H1 (cell line): ENCODE results near the gene PRKAR1B. TPM values are rescaled to one million over a fixed set of nuclear protein-coding genes. Genes with fewer than 3 reads are reported as not detected.

Source experiments
- CTCF ChIA-PET: fragments of 300-600 bp; sonication (Branson Sonifier 250); formaldehyde crosslinking; loops from one replicate; lab custom pipeline; 2021; ENCODE audit not compliant: partially characterized antibody; lab: Charles Lee
- POLR2A ChIA-PET: fragments of 300-600 bp; sonication (Branson Sonifier 250); formaldehyde crosslinking; loops from one replicate; lab custom pipeline; 2021; ENCODE audit warnings: inconsistent platforms; ENCODE audit not compliant: partially characterized antibody; lab: Charles Lee
- DNase-seq, 2 experiments: peaks; one replicate each; pipeline versions ENCODE4 v3.0.0 to v3.0.0-alpha.2; 2010 to 2022; ENCODE audit warnings: low spot score in 2 of 2, low read depth in 1 of 2, mixed read lengths in 1 of 2
- FAIRE-seq: peaks from 2 replicates; lab custom pipeline; 2011; peaks lifted over from hg19 to GRCh38; lab: Jason Lieb, UNC
- H2AFZ ChIP-seq: 2 replicates; pipeline ENCODE4 v1.8.1; 2012; ENCODE audit warnings: low read length, inconsistent platforms
- H2AK5ac ChIP-seq: 2 replicates; pipeline ENCODE4 v1.6.1; 2013; ENCODE audit warnings: low read depth, low read length
- H2BK120ac ChIP-seq: replicated peaks from 2 replicates; pipeline ENCODE3; 2013; ENCODE audit warnings: low read depth, low read length, inconsistent platforms
- H2BK12ac ChIP-seq: 2 replicates; pipeline ENCODE4 v1.6.1; 2013; ENCODE audit warnings: low read depth, low read length
- H2BK15ac ChIP-seq: 2 replicates; pipeline ENCODE4 v1.6.1; 2013; ENCODE audit warnings: low read length
- H2BK20ac ChIP-seq: 2 replicates; pipeline ENCODE4 v1.6.1; 2013; ENCODE audit warnings: low read length
- H2BK5ac ChIP-seq: 2 replicates; pipeline ENCODE4 v1.6.1; 2013; ENCODE audit warnings: low read depth, low read length
- H3K14ac ChIP-seq: 2 replicates; pipeline ENCODE4 v1.6.1; 2013; ENCODE audit warnings: inconsistent platforms; ENCODE audit not compliant: insufficient read length
- H3K18ac ChIP-seq: 2 replicates; pipeline ENCODE4 v1.6.1; 2013; ENCODE audit warnings: low read length; ENCODE audit errors: extremely low read depth
- H3K23ac ChIP-seq: 2 replicates; pipeline ENCODE4 v1.6.1; 2013; ENCODE audit warnings: inconsistent platforms; ENCODE audit not compliant: insufficient read length
- H3K23me2 ChIP-seq: 2 replicates; pipeline ENCODE4 v1.6.1; 2013; ENCODE audit warnings: low read depth, low read length
- H3K27ac ChIP-seq: 2 replicates; pipeline ENCODE4 v1.6.1; 2011; ENCODE audit warnings: low read depth, low read length, inconsistent platforms
- H3K27me3 ChIP-seq, 4 experiments: replicated peaks in 1 of 4; 1 replicate in 1 of 4; 2 replicates in 3 of 4; pipeline versions ENCODE4 v1.6.1 to v1.8.1; 2011 to 2013; ENCODE audit warnings: low read length in 3 of 4, mild to moderate bottlenecking in 3 of 4, inconsistent platforms in 2 of 4, mixed read lengths in 2 of 4, moderate library complexity in 1 of 4; ENCODE audit not compliant: control insufficient read depth in 3 of 4, insufficient read depth in 3 of 4; ENCODE audit errors: extremely low read depth in 1 of 4
- H3K36me3 ChIP-seq, 4 experiments: 2 replicates each; pipeline versions ENCODE4 v1.6.1 to v1.8.1; 2011 to 2013; ENCODE audit warnings: mild to moderate bottlenecking in 4 of 4, low read length in 3 of 4, moderate library complexity in 2 of 4, control low read depth in 1 of 4, inconsistent platforms in 1 of 4; ENCODE audit not compliant: insufficient read depth in 4 of 4, control insufficient read depth in 2 of 4
- H3K4ac ChIP-seq: replicated peaks from 2 replicates; pipeline ENCODE3; 2013; ENCODE audit warnings: low read length, low read depth, mixed read lengths, inconsistent platforms; ENCODE audit not compliant: insufficient read length
- H3K4me1 ChIP-seq, 4 experiments: replicated peaks in 1 of 4; 1 replicate in 1 of 4; 2 replicates in 3 of 4; pipeline versions ENCODE4 v1.6.1 to v1.8.1; 2011 to 2013; ENCODE audit warnings: low read length in 3 of 4, inconsistent platforms in 2 of 4, mixed read lengths in 1 of 4; ENCODE audit not compliant: insufficient read depth in 4 of 4, control insufficient read depth in 3 of 4
- H3K4me2 ChIP-seq, 2 experiments: 2 replicates each; pipeline versions ENCODE4 v1.6.1 to v1.8.1; 2011 to 2013; ENCODE audit warnings: low read depth in 2 of 2, low read length in 2 of 2, control low read depth in 1 of 2, inconsistent platforms in 1 of 2, mild to moderate bottlenecking in 1 of 2; ENCODE audit not compliant: insufficient read depth in 1 of 2
- H3K4me3 ChIP-seq, 4 experiments: fragments of 200-600, 300-600 bp in 1 of 4; sonication (generic), shearing (Covaris generic), sonication (Bioruptor Twin) in 1 of 4; 2 replicates each; pipeline versions ENCODE4 v1.5.1 to v1.8.1; 2011 to 2016; ENCODE audit warnings: low read length in 4 of 4, low read depth in 3 of 4, control low read depth in 2 of 4, inconsistent platforms in 2 of 4, mild to moderate bottlenecking in 2 of 4, mixed read lengths in 1 of 4, moderate library complexity in 1 of 4; ENCODE audit not compliant: insufficient read depth in 2 of 4; ENCODE audit errors: extremely low read depth in 1 of 4
- H3K56ac ChIP-seq: replicated peaks from 2 replicates; pipeline ENCODE3; 2013; ENCODE audit warnings: low read depth, mild to moderate bottlenecking, mixed read lengths, low read length, inconsistent platforms; ENCODE audit not compliant: insufficient read length
- H3K79me1 ChIP-seq: 2 replicates; pipeline ENCODE4 v1.6.1; 2013; ENCODE audit warnings: low read depth, low read length, control low read depth
- H3K79me2 ChIP-seq, 2 experiments: 2 replicates each; pipeline versions ENCODE4 v1.6.1 to v1.8.1; 2012 to 2013; ENCODE audit warnings: low read length in 2 of 2, mild to moderate bottlenecking in 2 of 2, inconsistent platforms in 1 of 2; ENCODE audit not compliant: insufficient read depth in 2 of 2, control insufficient read depth in 1 of 2
- H3K9ac ChIP-seq, 4 experiments: replicated peaks in 1 of 4; 1 replicate in 1 of 4; 2 replicates in 3 of 4; pipeline versions ENCODE4 v1.6.1 to v1.8.1; 2011 to 2013; ENCODE audit warnings: low read depth in 3 of 4, low read length in 3 of 4, control low read depth in 2 of 4, mild to moderate bottlenecking in 2 of 4, moderate library complexity in 2 of 4, inconsistent platforms in 1 of 4; ENCODE audit errors: extremely low read depth in 1 of 4
- H3K9me3 ChIP-seq, 2 experiments: 2 replicates each; pipeline versions ENCODE4 v1.6.1 to v1.8.1; 2012 to 2013; ENCODE audit warnings: mild to moderate bottlenecking in 2 of 2, moderate library complexity in 2 of 2, control low read depth in 1 of 2, inconsistent platforms in 1 of 2, low read depth in 1 of 2, low read length in 1 of 2, mixed read lengths in 1 of 2; ENCODE audit not compliant: insufficient read depth in 2 of 2
- H4K20me1 ChIP-seq, 2 experiments: replicated peaks in 1 of 2; 2 replicates each; pipeline versions ENCODE3 to v1.8.1; 2011 to 2013; ENCODE audit warnings: inconsistent platforms in 2 of 2, low read length in 2 of 2, mild to moderate bottlenecking in 1 of 2; ENCODE audit not compliant: insufficient read depth in 2 of 2, control insufficient read depth in 1 of 2
- H4K5ac ChIP-seq: 2 replicates; pipeline ENCODE4 v1.6.1; 2013; ENCODE audit warnings: low read length, low read depth, mixed read lengths, inconsistent platforms; ENCODE audit not compliant: insufficient read length
- H4K8ac ChIP-seq: 2 replicates; pipeline ENCODE4 v1.8.0; 2013; ENCODE audit warnings: mild to moderate bottlenecking, moderate library complexity, low read length, inconsistent platforms; ENCODE audit not compliant: insufficient read depth; ENCODE audit errors: extremely low read depth
- H4K91ac ChIP-seq: replicated peaks from 2 replicates; pipeline ENCODE3; 2013; ENCODE audit warnings: low read length, mixed read lengths, inconsistent platforms; ENCODE audit not compliant: insufficient read length
- ASH2L ChIP-seq: fragments of 200-600, 300-600 bp; sonication (generic); IDR thresholded peaks from one replicate; pipeline ENCODE4 v1.7.1; 2017; ENCODE audit warnings: low read length
- MAFK ChIP-seq: IDR thresholded peaks from 2 replicates; pipeline ENCODE4 v1.6.1; 2012; ENCODE audit warnings: low read depth, mild to moderate bottlenecking, improper control_type of control experiment, low read length
- POLR2AphosphoS5 ChIP-seq: IDR thresholded peaks from 2 replicates; pipeline ENCODE4 v1.6.1; 2011; ENCODE audit warnings: low read depth, low read length
- SAP30 ChIP-seq: fragments of 300-600 bp; sonication (generic); IDR thresholded peaks from 2 replicates; pipeline ENCODE4 v1.7.1; 2012; ENCODE audit warnings: low read length, moderate library complexity, mild to moderate bottlenecking, inconsistent platforms; ENCODE audit not compliant: insufficient read depth, insufficient replicate concordance
- SIN3A ChIP-seq, 2 experiments: IDR thresholded peaks in 1 of 2; conservative IDR thresholded peaks in 1 of 2; 2 replicates each; pipeline ENCODE4 v1.6.1; 2011 to 2012; ENCODE audit warnings: low read length in 2 of 2, improper control_type of control experiment in 1 of 2, low read depth in 1 of 2, mild to moderate bottlenecking in 1 of 2
- SIRT6 ChIP-seq: IDR thresholded peaks from one replicate; pipeline ENCODE4 v1.7.1; 2012; ENCODE audit warnings: low read length, inconsistent platforms
- TAF1 ChIP-seq: IDR thresholded peaks from 2 replicates; pipeline ENCODE4 v1.6.1; 2011; ENCODE audit warnings: mild to moderate bottlenecking, low read depth, low read length
- TCF12 ChIP-seq: IDR thresholded peaks from 2 replicates; pipeline ENCODE4 v1.6.1; 2011; ENCODE audit warnings: low read depth, mild to moderate bottlenecking, low read length
- WGBS, 2 experiments: shearing (Covaris generic) in 1 of 2; methylation state at CpG; one replicate each; pipeline versions ENCODE4 v1.1.6 to v1.1.7; 2013 to 2015; ENCODE audit warnings: low lambda C conversion rate in 2 of 2, mixed read lengths in 2 of 2, inconsistent platforms in 1 of 2, low coverage in 1 of 2, missing lambda C conversion rate in 1 of 2; ENCODE audit not compliant: insufficient replicate concordance in 2 of 2, insufficient coverage in 1 of 2, insufficient read length in 1 of 2; ENCODE audit errors: extremely low coverage in 1 of 2, missing lambda C conversion rate in 1 of 2; 5-methylcytosine and 5-hydroxymethylcytosine counted together
- polyA plus RNA-seq, 7 experiments: library from polyadenylated mRNA; depleted of rRNA in 3 of 7; stranded (reverse) in 5 of 7; unstranded in 2 of 7; fragments of >200 nt in 5 of 7; fragments of 200-250 nt in 2 of 7; gene quantifications; 1 replicate in 5 of 7; 2 replicates in 1 of 7; 4 replicates in 1 of 7; pipeline versions ENCODE4 v1.2.1 to v1.2.3, GENCODE V29; 2011 to 2013; ENCODE audit warnings: missing spikeins in 2 of 7, mixed read lengths in 2 of 7
- total RNA-seq: library from RNA; stranded (reverse); fragmentation: NEBNext Ultra II Directional; extraction: Animal tissue kit (Norgen Biotek cat#: 25700); gene quantifications from 2 replicates; pipeline ENCODE4 v1.2.1, GENCODE V29; 2021

PRKAR1B gene
- total and polyA plus RNA-seq, 2 of the 8 experiments (the other 6 are each of a cell fraction or from before 2014, with no cell fraction given), result 12.3 to 55.7 TPM

- no peaks in the 10 kb centered on the region for H3K79me1 ChIP-seq
- no peak for TF ChIP-seq MAFK
- TF ChIP-seq ASH2L, result no peak
- no peak for TF ChIP-seq TCF12
- TF ChIP-seq TAF1, result no peak
- no peak for TF ChIP-seq SIRT6
- TF ChIP-seq POLR2AphosphoS5, result no peak
- TF ChIP-seq SAP30, result no peak
- TF ChIP-seq SIN3A (conservative IDR thresholded peaks at IDR 0.05 in 1 of 2, IDR thresholded peaks at IDR 0.05 in 1 of 2; ENCODE audit: low read depth in 1 of 2, low read length in 2 of 2), result no peak
- H2BK15ac ChIP-seq, result no peak overlapping the region
- no peak overlapping the region for H4K91ac ChIP-seq
- H3K18ac ChIP-seq, result no peak overlapping the region
- H3K27ac ChIP-seq, result no peak overlapping the region
- no peaks in the 10 kb centered on the region for H3K27me3 ChIP-seq
- no peaks in the 10 kb centered on the region for H4K20me1 ChIP-seq
- no peak overlapping the region for H2AFZ ChIP-seq
- H3K4ac ChIP-seq, result no peak overlapping the region
- POLR2A ChIA-PET, result no interaction called here
- H2BK120ac ChIP-seq, result no peak overlapping the region
- FAIRE-seq, result no peak
- H2AK5ac ChIP-seq, result no peak overlapping the region
- no peak overlapping the region for H3K4me2 ChIP-seq
- no peaks in the 10 kb centered on the region for H3K9me3 ChIP-seq
- DNase-seq, result no peak
- peaks cover 0 to 8% (median 0%) of the 10 kb centered on the region in 4 experiments; a peak in 1 of 8 replicates for H3K36me3 ChIP-seq
- H2BK20ac ChIP-seq, result no peak overlapping the region
- H3K9ac ChIP-seq, result no peak overlapping the region
- no peak overlapping the region for H3K56ac ChIP-seq
- no peak overlapping the region for H3K23ac ChIP-seq
- no peak overlapping the region for H2BK5ac ChIP-seq
- H4K8ac ChIP-seq, result peak overlapping the region; percentile 51; the same call in 1 of the 2 replicates
- no peak overlapping the region for H4K5ac ChIP-seq
- 85% methylated on average over 5 of the region's 19 CpGs; no CpG with 5 or more reads in 1 of the 2 experiments for WGBS, 2 experiments
- H3K14ac ChIP-seq, result no peak overlapping the region
- H3K4me3 ChIP-seq, result no peak overlapping the region
- CTCF ChIA-PET, result interaction anchor here (0.6 kb wide), 1 partner anchor 205 kb away, joined by 3 read pairs; no protein-coding TSS in a partner anchor
- no peak overlapping the region for H2BK12ac ChIP-seq
- no peaks in the 10 kb centered on the region for H3K79me2 ChIP-seq
- H3K23me2 ChIP-seq, result no peaks in the 10 kb centered on the region
- no peaks in the 10 kb centered on the region for H3K4me1 ChIP-seq
Measured at GRCh38 chr7:550881-551614, 176.0 kb downstream of the PRKAR1B start.
